H9 (cell line): ENCODE results near the gene ZFP42. TPM values are rescaled to one million over a fixed set of nuclear protein-coding genes. Genes with fewer than 3 reads are reported as not detected.

Experiments used
- DNase-seq: peaks from one replicate; pipeline ENCODE4 v3.0.0-alpha.2; 2017
- H2AFZ ChIP-seq: one replicate; pipeline ENCODE4 v1.6.1; 2013; ENCODE audit warnings: mild to moderate bottlenecking, low read length, control low read depth, moderate library complexity
- H2AK5ac ChIP-seq: 2 replicates; pipeline ENCODE4 v1.6.1; 2013; ENCODE audit warnings: low read length, control low read depth, mixed read lengths; ENCODE audit not compliant: insufficient read length
- H2BK120ac ChIP-seq: one replicate; pipeline ENCODE4 v1.6.1; 2013; ENCODE audit warnings: low read depth, mild to moderate bottlenecking, low read length, control low read depth, inconsistent platforms; ENCODE audit not compliant: poor library complexity, severe bottlenecking
- H2BK12ac ChIP-seq: 2 replicates; pipeline ENCODE4 v1.6.1; 2013; ENCODE audit warnings: low read length, control low read depth, mixed read lengths, low read depth; ENCODE audit not compliant: insufficient read length
- H2BK15ac ChIP-seq: 2 replicates; pipeline ENCODE4 v1.6.1; 2013; ENCODE audit warnings: low read depth, low read length, control low read depth
- H2BK20ac ChIP-seq: one replicate; pipeline ENCODE4 v1.6.1; 2013; ENCODE audit warnings: low read depth, mild to moderate bottlenecking, low read length, control low read depth, inconsistent platforms; ENCODE audit not compliant: poor library complexity, severe bottlenecking
- H2BK5ac ChIP-seq: 2 replicates; pipeline ENCODE4 v1.6.1; 2013; ENCODE audit warnings: low read length, control low read depth, mixed read lengths; ENCODE audit not compliant: insufficient read length
- H3K14ac ChIP-seq: 2 replicates; pipeline ENCODE4 v1.6.1; 2013; ENCODE audit warnings: low read length, control low read depth; ENCODE audit not compliant: insufficient read depth
- H3K18ac ChIP-seq: 2 replicates; pipeline ENCODE4 v1.6.1; 2013; ENCODE audit warnings: low read depth, mild to moderate bottlenecking, mixed read lengths, low read length, control low read depth; ENCODE audit not compliant: insufficient read length
- H3K23ac ChIP-seq: 2 replicates; pipeline ENCODE4 v1.6.1; 2013; ENCODE audit warnings: low read length, control low read depth, mixed read lengths, low read depth; ENCODE audit not compliant: insufficient read length
- H3K23me2 ChIP-seq: 2 replicates; pipeline ENCODE4 v1.6.1; 2013; ENCODE audit warnings: low read depth, mild to moderate bottlenecking, mixed read lengths, low read length, control low read depth; ENCODE audit not compliant: insufficient read length, poor library complexity, severe bottlenecking
- H3K27ac ChIP-seq: 2 replicates; pipeline ENCODE4 v1.5.1; 2013; ENCODE audit warnings: low read length, control low read depth, mixed read lengths, low read depth; ENCODE audit not compliant: insufficient read length
- H3K27me3 ChIP-seq: 2 replicates; pipeline ENCODE4 v1.6.1; 2013; ENCODE audit warnings: low read length, control low read depth, inconsistent platforms; ENCODE audit not compliant: insufficient read depth
- H3K4ac ChIP-seq: 2 replicates; pipeline ENCODE4 v1.6.1; 2013; ENCODE audit warnings: low read depth, mild to moderate bottlenecking, control low read depth, inconsistent platforms, low read length, moderate library complexity
- H3K4me1 ChIP-seq: 2 replicates; pipeline ENCODE4 v1.6.1; 2013; ENCODE audit warnings: low read length, control low read depth, inconsistent platforms; ENCODE audit not compliant: insufficient read depth
- H3K4me2 ChIP-seq: 2 replicates; pipeline ENCODE4 v1.6.1; 2013; ENCODE audit warnings: low read length, control low read depth, mixed read lengths; ENCODE audit not compliant: insufficient read length, insufficient read depth
- H3K56ac ChIP-seq: 2 replicates; pipeline ENCODE4 v1.6.1; 2013; ENCODE audit warnings: low read depth, mild to moderate bottlenecking, mixed read lengths, low read length, control low read depth; ENCODE audit not compliant: insufficient read length
- H3K79me1 ChIP-seq: 2 replicates; pipeline ENCODE4 v1.6.1; 2013; ENCODE audit warnings: low read depth, mild to moderate bottlenecking, moderate library complexity, low read length, control low read depth, inconsistent platforms; ENCODE audit not compliant: insufficient read depth, poor library complexity, severe bottlenecking
- H3K79me2 ChIP-seq: 2 replicates; pipeline ENCODE4 v1.6.1; 2013; ENCODE audit warnings: low read length, control low read depth, inconsistent platforms; ENCODE audit not compliant: insufficient read depth
- H3K9ac ChIP-seq: 2 replicates; pipeline ENCODE4 v1.6.1; 2013; ENCODE audit warnings: low read length, control low read depth, mixed read lengths; ENCODE audit not compliant: insufficient read length; ENCODE audit errors: extremely low read depth
- H3K9me3 ChIP-seq: one replicate; pipeline ENCODE4 v1.6.1; 2013; ENCODE audit warnings: low read depth, low read length, inconsistent platforms; ENCODE audit not compliant: control insufficient read depth
- H3T11ph ChIP-seq: one replicate; pipeline ENCODE4 v1.6.1; 2013; ENCODE audit warnings: mild to moderate bottlenecking, low read length, control low read depth, inconsistent platforms
- H4K20me1 ChIP-seq: one replicate; pipeline ENCODE4 v1.6.1; 2013; ENCODE audit not compliant: control insufficient read depth, insufficient read length, insufficient read depth
- H4K5ac ChIP-seq: 2 replicates; pipeline ENCODE4 v1.6.1; 2013; ENCODE audit warnings: low read depth, mild to moderate bottlenecking, mixed read lengths, low read length, control low read depth; ENCODE audit not compliant: insufficient read length
- H4K8ac ChIP-seq: replicated peaks from 2 replicates; pipeline ENCODE4 v1.6.1; 2013; ENCODE audit warnings: low read length, control low read depth, mixed read lengths, low read depth; ENCODE audit not compliant: insufficient read length
- H4K91ac ChIP-seq: 2 replicates; pipeline ENCODE4 v1.6.1; 2013; ENCODE audit warnings: low read depth, mild to moderate bottlenecking, moderate library complexity, mixed read lengths, low read length, control low read depth; ENCODE audit not compliant: insufficient read length
- H3K27ac Mint-ChIP-seq, 3 experiments: 2 replicates in 2 of 3; 3 replicates in 1 of 3; pipeline ENCODE4 v1.8.0; 2020 to 2021; ENCODE audit warnings: mixed read lengths in 3 of 3, mild to moderate bottlenecking in 1 of 3, moderate library complexity in 1 of 3
- H3K27me3 Mint-ChIP-seq: 2 replicates; pipeline ENCODE4 v1.8.0; 2021; ENCODE audit warnings: low read depth, mild to moderate bottlenecking, moderate library complexity, mixed read lengths
- H3K36me3 Mint-ChIP-seq, 3 experiments: 2 replicates in 2 of 3; 3 replicates in 1 of 3; pipeline ENCODE4 v1.8.0; 2020 to 2021; ENCODE audit warnings: low read depth in 3 of 3, mixed read lengths in 3 of 3; ENCODE audit not compliant: insufficient read depth in 1 of 3
- H3K4me1 Mint-ChIP-seq, 2 experiments: 2 replicates each; pipeline ENCODE4 v1.8.0; 2020; ENCODE audit warnings: mixed read lengths in 2 of 2
- H3K4me3 Mint-ChIP-seq, 2 experiments: 2 replicates in 1 of 2; 3 replicates in 1 of 2; pipeline ENCODE4 v1.8.0; 2020 to 2021; ENCODE audit warnings: mild to moderate bottlenecking in 2 of 2, mixed read lengths in 2 of 2, moderate library complexity in 1 of 2
- H3K9me3 Mint-ChIP-seq, 2 experiments: 2 replicates in 1 of 2; 3 replicates in 1 of 2; pipeline ENCODE4 v1.8.0; 2020; ENCODE audit warnings: mild to moderate bottlenecking in 2 of 2, mixed read lengths in 2 of 2, moderate library complexity in 1 of 2
- CTCF ChIP-seq: fragments of 200-600 bp; sonication (generic); conservative IDR thresholded peaks from 3 replicates; pipeline ENCODE4 v1.8.0; 2021; ENCODE audit warnings: antibody characterized with exemption, mild to moderate bottlenecking
- WGBS: extraction: QIAGEN DNeasy Blood & Tissue Kit; methylation state at CpG from one replicate; pipeline ENCODE4 v1.1.7; 2013; ENCODE audit warnings: missing lambda C conversion rate, low lambda C conversion rate, mixed read lengths; ENCODE audit not compliant: insufficient read length; ENCODE audit errors: extremely low coverage; 5-methylcytosine and 5-hydroxymethylcytosine counted together
- total RNA-seq: library from RNA; stranded (reverse); gene quantifications from 2 replicates; pipeline ENCODE4 v1.2.1, GENCODE V29; 2021

The ZFP42 gene
- total RNA-seq, 1 experiment from 2014 or later, result 193 TPM

- Histone ChIP-seq H2BK5ac (no peak overlapping the region), H3K27ac (no peak overlapping the region), H3K9ac (no peak overlapping the region), H4K8ac (no peak overlapping the region), H3K14ac (no peak overlapping the region), H3K4me2 (no peak overlapping the region), H2AFZ (no peak overlapping the region), H2BK15ac (no peak overlapping the region), H3K18ac (no peak overlapping the region), H2AK5ac (no peak overlapping the region), H3K56ac (no peak overlapping the region), H2BK120ac (no peak overlapping the region), H4K5ac (no peak overlapping the region), H2BK20ac (no peak overlapping the region), H3K27me3 (no peaks in the 10 kb centered on the region), H4K20me1 (no peaks in the 10 kb centered on the region), H3K4me1 (no peaks in the 10 kb centered on the region), H3K23me2 (no peaks in the 10 kb centered on the region), H3K9me3 (no peaks in the 10 kb centered on the region), H3K23ac (no peak overlapping the region), H3K79me2 (no peaks in the 10 kb centered on the region), H3K79me1 (no peaks in the 10 kb centered on the region), H3T11ph (no peak overlapping the region), H4K91ac (no peak overlapping the region), H2BK12ac (no peak overlapping the region), H3K4ac (no peak overlapping the region)
- DNase-seq, result no peak
- no peak for TF ChIP-seq CTCF
- Mint-ChIP-seq H3K36me3 (no peaks in the 10 kb centered on the region), H3K4me1 (peaks cover 31 to 34% of the 10 kb centered on the region in 2 experiments), H3K27me3 (no peaks in the 10 kb centered on the region), H3K4me3 (no peak overlapping the region), H3K9me3 (no peaks in the 10 kb centered on the region), H3K27ac (no peak overlapping the region)
- 100% methylated on average over 1 of the region's 12 CpGs for WGBS
Observed at GRCh38 chr4:188037003-188037713, 41.6 kb downstream of the ZFP42 start.
